Activated CD8-positive, alpha-beta T cell treated with anti-CD3 and anti-CD28 coated beads for 36 hours (primary cell): ENCODE results near the gene GLI1. TPM values are rescaled to one million over a fixed set of nuclear protein-coding genes. Genes with fewer than 3 reads are reported as not detected.
A peak's percentile ranks its signal among the peaks of the same experiment; 100 is the strongest.

Experiments
- ATAC-seq: fragments of 200-7000 bp; cut with Tn5 transposase; one replicate; pipeline ENCODE4 v1.10.0; 2021; ENCODE audit warnings: mild to moderate bottlenecking, moderate library complexity
- CTCF ChIA-PET: fragments of 350-600 bp; sonication (Branson Sonifier 250); formaldehyde crosslinking; loops from one replicate; lab custom pipeline; 2021; ENCODE audit warnings: antibody characterized with exemption; lab: Charles Lee
- POLR2A ChIA-PET: fragments of 350-600 bp; sonication (Branson Sonifier 250); formaldehyde crosslinking; loops from one replicate; lab custom pipeline; 2021; ENCODE audit warnings: antibody characterized with exemption; lab: Charles Lee
- DNase-seq: peaks from one replicate; pipeline ENCODE4 v3.0.0-alpha.2; 2020
- H3K27ac Mint-ChIP-seq: one replicate; pipeline ENCODE4 v1.8.0; 2021; ENCODE audit warnings: mild to moderate bottlenecking, mixed read lengths
- H3K27me3 Mint-ChIP-seq: one replicate; pipeline ENCODE4 v1.8.0; 2021; ENCODE audit warnings: mixed read lengths
- H3K36me3 Mint-ChIP-seq: one replicate; pipeline ENCODE4 v1.8.0; 2021; ENCODE audit warnings: low read depth, mixed read lengths
- H3K4me1 Mint-ChIP-seq: one replicate; pipeline ENCODE4 v1.8.0; 2021; ENCODE audit warnings: low read depth, mixed read lengths
- H3K4me3 Mint-ChIP-seq: one replicate; pipeline ENCODE4 v1.8.0; 2021; ENCODE audit warnings: mild to moderate bottlenecking, moderate library complexity, mixed read lengths
- H3K9me3 Mint-ChIP-seq: one replicate; pipeline ENCODE4 v1.8.0; 2021; ENCODE audit warnings: mixed read lengths
- CTCF ChIP-seq: fragments of 200-600 bp; IDR thresholded peaks from one replicate; pipeline ENCODE4 v1.8.0; 2022; ENCODE audit warnings: antibody characterized with exemption, mild to moderate bottlenecking
- intact Hi-C: fragments of 100-400 bp; cut with micrococcal nuclease; formaldehyde crosslinking; loops from one replicate; pipeline ENCODE4 v1.10.0; 2022
- total RNA-seq, 2 experiments: library from RNA; stranded (reverse); gene quantifications; one replicate each; pipeline ENCODE4 v1.2.3, GENCODE V29; 2021

GLI1 gene
- total RNA-seq, 2 experiments from 2014 or later: 0.20 to 0.83 TPM

GRCh38 chr12:57429473-57430111 lies 30.0 kb upstream of the GLI1 start:
- DNase-seq: no peak

GRCh38 chr12:57430112-57430930 lies 29.3 kb upstream of the GLI1 start:
- Mint-ChIP-seq H3K36me3 (peaks cover 8% of the 10 kb centered on the region), H3K27ac (peak overlapping the region; percentile 100), H3K4me1 (peaks cover 39% of the 10 kb centered on the region), H3K27me3 (no peaks in the 10 kb centered on the region), H3K9me3 (no peaks in the 10 kb centered on the region), H3K4me3 (peak overlapping the region; percentile 98)
- intact Hi-C loops: no loop called here
- TF ChIP-seq CTCF: no peak
- DNase-seq: peak; percentile 56
- CTCF ChIA-PET: interaction anchor here (0.7 to 2.9 kb wide), 8 partner anchors 12 to 187 kb away, joined by 3 to 20 read pairs (median 4); no protein-coding TSS in a partner anchor
- POLR2A ChIA-PET: interaction anchor here (0.7 to 1.4 kb wide), 10 partner anchors 9 to 320 kb away, joined by 3 to 7 read pairs (median 3); no protein-coding TSS in a partner anchor
- peak; percentile 63 for ATAC-seq

More at GRCh38 chr12:57429473-57430111, 30.0 kb upstream of the GLI1 start:
- ChIA-PET CTCF (interaction anchor here (0.7 to 2.9 kb wide), 9 partner anchors 11 to 186 kb away, joined by 3 to 20 read pairs (median 4); no protein-coding TSS in a partner anchor), POLR2A (interaction anchor here (0.6 to 1.4 kb wide), 12 partner anchors 8 to 786 kb away, joined by 3 to 7 read pairs (median 3); no protein-coding TSS in a partner anchor)
- H3K4me3 Mint-ChIP-seq: peak overlapping the region; percentile 98
- H3K4me1 Mint-ChIP-seq: peaks cover 37% of the 10 kb centered on the region
- peak overlapping the region; percentile 100 for H3K27ac Mint-ChIP-seq
- no peak for TF ChIP-seq CTCF
- no peak for ATAC-seq
- intact Hi-C loops: no loop called here
- no peaks in the 10 kb centered on the region for H3K9me3 Mint-ChIP-seq
- H3K36me3 Mint-ChIP-seq: peaks cover 10% of the 10 kb centered on the region
- no peaks in the 10 kb centered on the region for H3K27me3 Mint-ChIP-seq

- peak within 1 kb of the TSS; percentile 100 for H3K27ac Mint-ChIP-seq
- H3K36me3 Mint-ChIP-seq: peaks cover 7% of the 10 kb centered on the region
- CTCF ChIA-PET: interaction anchor here (0.9 to 4.9 kb wide), 4 partner anchors 20 to 28 kb away, joined by 3 to 29 read pairs (median 9); partner anchors contain the start of genes GLI1 and INHBE
- H3K27me3 Mint-ChIP-seq: no peaks in the 10 kb centered on the region
- peaks cover 41% of the 10 kb centered on the region for H3K4me1 Mint-ChIP-seq
- H3K4me3 Mint-ChIP-seq: peak within 1 kb of the TSS; percentile 98
- DNase-seq (peak; percentile 97), ATAC-seq (peak; percentile 94)
- TF ChIP-seq CTCF: no peak
- POLR2A ChIA-PET: interaction anchor here (1.2 kb wide), 1 partner anchor 20 kb away, joined by 3 read pairs; no protein-coding TSS in a partner anchor
- no peaks in the 10 kb centered on the region for H3K9me3 Mint-ChIP-seq
- intact Hi-C loops: no loop called here
Observed at GRCh38 chr12:57430931-57431566, 28.5 kb upstream of the GLI1 start, which contains the start of gene R3HDM2. TSS of gene R3HDM2 (minus strand) at chr12:57431043. CDS start at chr12:57310428, 120,615 bp downstream.

GRCh38 chr12:57431654-57432188 lies 27.9 kb upstream of the GLI1 start:
- ATAC-seq (no peak), DNase-seq (no peak)
- no peak for TF ChIP-seq CTCF
- ChIA-PET CTCF (interaction anchor here (1.2 to 5.6 kb wide), 5 partner anchors 21 to 30 kb away, joined by 3 to 29 read pairs (median 15); partner anchors contain the start of genes GLI1 and INHBE), POLR2A (interaction anchor here (1.0 to 1.2 kb wide), 2 partner anchors 21 to 152 kb away, joined by 3 read pairs; no protein-coding TSS in a partner anchor)
- Mint-ChIP-seq H3K36me3 (peaks cover 7% of the 10 kb centered on the region), H3K4me1 (peaks cover 36% of the 10 kb centered on the region), H3K27me3 (no peaks in the 10 kb centered on the region), H3K9me3 (no peaks in the 10 kb centered on the region), H3K27ac (peak overlapping the region; percentile 99), H3K4me3 (peak overlapping the region; percentile 93)
- intact Hi-C loops: no loop called here
